Measurements from ENCODE around the gene MLXIP. TPM values are rescaled to one million over a fixed set of nuclear protein-coding genes. Genes with fewer than 3 reads are reported as not detected.
"Not testable (repeated sequence)": the region's sequence is repeated elsewhere in the genome, so short reads cannot be mapped to it uniquely, and the experiment has no call there.

The MLXIP gene
- total RNA-seq, 1 experiment from 2014 or later = 124 TPM

- POLR2A ChIA-PET = interaction anchor here (0.6 kb wide), 1 partner anchor 22 kb away, joined by 4 read pairs; no protein-coding TSS in a partner anchor
- H3K9me3 ChIP-seq (ENCODE audit: control insufficient read depth, insufficient read depth, low read depth, low read length) = no peaks in the 10 kb centered on the region
- ATAC-seq (no peak), DNase-seq (ENCODE audit: low read depth, low spot score) (no peak)
- peaks cover 53% of the 10 kb centered on the region for H3K4me1 ChIP-seq (ENCODE audit: control insufficient read depth, insufficient read depth, low read length)
- no TSS peak for BruUV-seq (replicated peaks)
- intact Hi-C loops (cut with micrococcal nuclease; ENCODE audit: unreplicated experiment) (no loop called here), in situ Hi-C loops (cut with HindIII; ENCODE audit: low pct_unique_long_range_greater_than_20kb, low sequenced_read_pairs) (no loop called here)
- TF ChIP-seq, protein P1, sequence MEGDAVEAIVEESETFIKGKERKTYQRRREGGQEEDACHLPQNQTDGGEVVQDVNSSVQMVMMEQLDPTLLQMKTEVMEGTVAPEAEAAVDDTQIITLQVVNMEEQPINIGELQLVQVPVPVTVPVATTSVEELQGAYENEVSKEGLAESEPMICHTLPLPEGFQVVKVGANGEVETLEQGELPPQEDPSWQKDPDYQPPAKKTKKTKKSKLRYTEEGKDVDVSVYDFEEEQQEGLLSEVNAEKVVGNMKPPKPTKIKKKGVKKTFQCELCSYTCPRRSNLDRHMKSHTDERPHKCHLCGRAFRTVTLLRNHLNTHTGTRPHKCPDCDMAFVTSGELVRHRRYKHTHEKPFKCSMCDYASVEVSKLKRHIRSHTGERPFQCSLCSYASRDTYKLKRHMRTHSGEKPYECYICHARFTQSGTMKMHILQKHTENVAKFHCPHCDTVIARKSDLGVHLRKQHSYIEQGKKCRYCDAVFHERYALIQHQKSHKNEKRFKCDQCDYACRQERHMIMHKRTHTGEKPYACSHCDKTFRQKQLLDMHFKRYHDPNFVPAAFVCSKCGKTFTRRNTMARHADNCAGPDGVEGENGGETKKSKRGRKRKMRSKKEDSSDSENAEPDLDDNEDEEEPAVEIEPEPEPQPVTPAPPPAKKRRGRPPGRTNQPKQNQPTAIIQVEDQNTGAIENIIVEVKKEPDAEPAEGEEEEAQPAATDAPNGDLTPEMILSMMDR (IDR thresholded peaks at IDR 0.05) = no peak
- no peak for TF ChIP-seq SIN3A (IDR thresholded peaks at IDR 0.05; ENCODE audit: borderline replicate concordance, insufficient read depth, low read depth, low read length)
- no peak overlapping the region for H3K4me3 ChIP-seq (ENCODE audit: low read depth in 2 of 2, low read length in 2 of 2)
- CTCF ChIA-PET = no interaction called here
- H3K27me3 ChIP-seq (ENCODE audit: control insufficient read depth, insufficient read depth, low read length) = no peaks in the 10 kb centered on the region
- H3K36me3 ChIP-seq (ENCODE audit: control insufficient read depth, insufficient read depth, low read length) = no peaks in the 10 kb centered on the region
- H3K27ac ChIP-seq (ENCODE audit: low read length) = peak overlapping the region; percentile 53; the same call in 1 of the 2 replicates
Measured at GRCh38 chr12:122117979-122118378, 39.4 kb downstream of the MLXIP start.

DNA sequence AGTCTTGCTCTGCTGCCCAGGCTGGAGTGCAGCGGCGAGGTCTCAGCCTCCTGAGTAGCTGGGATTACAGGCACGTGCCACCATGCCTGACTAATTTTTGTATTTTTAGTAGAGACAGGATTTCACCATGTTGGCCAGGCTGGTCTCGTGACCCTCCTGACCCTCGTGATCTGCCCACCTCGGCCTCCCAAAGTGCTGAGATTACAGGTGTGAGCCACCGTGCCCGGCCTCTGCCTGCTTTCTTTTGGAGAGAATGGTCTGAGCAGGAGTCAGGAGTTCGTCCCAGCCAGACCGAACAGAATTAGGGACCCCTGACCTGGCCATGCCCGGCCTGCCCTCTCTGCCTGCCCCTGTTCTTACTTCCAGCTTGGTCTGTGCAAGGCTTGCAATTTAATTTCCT lies 42.8 kb downstream of the MLXIP start:
- peak overlapping the region; percentile 87 for H3K27ac ChIP-seq (ENCODE audit: low read length)
- ATAC-seq; H3K9me3 ChIP-seq (ENCODE audit: control insufficient read depth, insufficient read depth, low read depth, low read length); intact Hi-C loops (cut with micrococcal nuclease; ENCODE audit: unreplicated experiment); in situ Hi-C loops (cut with HindIII; ENCODE audit: low pct_unique_long_range_greater_than_20kb, low sequenced_read_pairs); H3K4me3 ChIP-seq (ENCODE audit: low read depth in 2 of 2, low read length in 2 of 2); CTCF ChIA-PET; H3K36me3 ChIP-seq (ENCODE audit: control insufficient read depth, insufficient read depth, low read length); H3K27me3 ChIP-seq (ENCODE audit: control insufficient read depth, insufficient read depth, low read length); DNase-seq (ENCODE audit: low read depth, low spot score); BruUV-seq (replicated peaks); POLR2A ChIA-PET: not testable (repeated sequence)
- H3K4me1 ChIP-seq (ENCODE audit: control insufficient read depth, insufficient read depth, low read length) = peaks cover 69% of the 10 kb centered on the region

DNA sequence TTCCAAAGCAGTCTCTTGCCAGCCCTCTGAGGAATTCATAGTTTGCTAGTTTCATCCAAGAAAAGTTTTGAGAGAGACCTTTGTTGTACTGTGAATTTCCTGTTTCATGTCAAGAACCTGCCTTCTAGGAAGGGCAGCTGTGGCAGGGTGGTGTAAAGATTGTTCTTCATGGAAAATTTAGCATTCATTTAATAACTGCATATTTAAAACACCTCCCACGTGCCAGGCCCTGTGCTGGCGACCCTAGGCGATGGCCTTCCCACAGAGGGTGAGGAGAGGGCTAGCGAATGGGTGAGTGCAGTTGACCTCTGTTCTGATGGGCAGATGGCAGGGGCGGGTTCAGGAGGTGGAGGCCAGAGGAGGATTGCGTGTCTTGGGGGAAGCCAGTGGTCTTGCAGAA lies 43.2 kb downstream of the MLXIP start:
- Histone ChIP-seq H3K4me3 (ENCODE audit: low read depth in 2 of 2, low read length in 2 of 2) (no peak overlapping the region), H3K27ac (ENCODE audit: low read length) (peak overlapping the region; percentile 87), H3K27me3 (ENCODE audit: control insufficient read depth, insufficient read depth, low read length) (no peaks in the 10 kb centered on the region), H3K36me3 (ENCODE audit: control insufficient read depth, insufficient read depth, low read length) (no peaks in the 10 kb centered on the region), H3K9me3 (ENCODE audit: control insufficient read depth, insufficient read depth, low read depth, low read length) (no peaks in the 10 kb centered on the region), H3K4me1 (ENCODE audit: control insufficient read depth, insufficient read depth, low read length) (peaks cover 69% of the 10 kb centered on the region)
- ATAC-seq (no peak), DNase-seq (ENCODE audit: low read depth, low spot score) (no peak)
- intact Hi-C loops (cut with micrococcal nuclease; ENCODE audit: unreplicated experiment) (loop anchor here (2.0 kb wide), 1 partner anchor 67 kb away; no protein-coding TSS in a partner anchor), in situ Hi-C loops (cut with HindIII; ENCODE audit: low pct_unique_long_range_greater_than_20kb, low sequenced_read_pairs) (no loop called here)
- ChIA-PET CTCF (interaction anchor here (0.7 to 0.9 kb wide), 2 partner anchors 39 to 203 kb away, joined by 3 to 4 read pairs; partner anchors contain the start of gene CFAP251), POLR2A (no interaction called here)
- no TSS peak for BruUV-seq (replicated peaks)
- TF ChIP-seq, protein P1 (IDR thresholded peaks at IDR 0.05) = no peak
- TF ChIP-seq, protein P2, sequence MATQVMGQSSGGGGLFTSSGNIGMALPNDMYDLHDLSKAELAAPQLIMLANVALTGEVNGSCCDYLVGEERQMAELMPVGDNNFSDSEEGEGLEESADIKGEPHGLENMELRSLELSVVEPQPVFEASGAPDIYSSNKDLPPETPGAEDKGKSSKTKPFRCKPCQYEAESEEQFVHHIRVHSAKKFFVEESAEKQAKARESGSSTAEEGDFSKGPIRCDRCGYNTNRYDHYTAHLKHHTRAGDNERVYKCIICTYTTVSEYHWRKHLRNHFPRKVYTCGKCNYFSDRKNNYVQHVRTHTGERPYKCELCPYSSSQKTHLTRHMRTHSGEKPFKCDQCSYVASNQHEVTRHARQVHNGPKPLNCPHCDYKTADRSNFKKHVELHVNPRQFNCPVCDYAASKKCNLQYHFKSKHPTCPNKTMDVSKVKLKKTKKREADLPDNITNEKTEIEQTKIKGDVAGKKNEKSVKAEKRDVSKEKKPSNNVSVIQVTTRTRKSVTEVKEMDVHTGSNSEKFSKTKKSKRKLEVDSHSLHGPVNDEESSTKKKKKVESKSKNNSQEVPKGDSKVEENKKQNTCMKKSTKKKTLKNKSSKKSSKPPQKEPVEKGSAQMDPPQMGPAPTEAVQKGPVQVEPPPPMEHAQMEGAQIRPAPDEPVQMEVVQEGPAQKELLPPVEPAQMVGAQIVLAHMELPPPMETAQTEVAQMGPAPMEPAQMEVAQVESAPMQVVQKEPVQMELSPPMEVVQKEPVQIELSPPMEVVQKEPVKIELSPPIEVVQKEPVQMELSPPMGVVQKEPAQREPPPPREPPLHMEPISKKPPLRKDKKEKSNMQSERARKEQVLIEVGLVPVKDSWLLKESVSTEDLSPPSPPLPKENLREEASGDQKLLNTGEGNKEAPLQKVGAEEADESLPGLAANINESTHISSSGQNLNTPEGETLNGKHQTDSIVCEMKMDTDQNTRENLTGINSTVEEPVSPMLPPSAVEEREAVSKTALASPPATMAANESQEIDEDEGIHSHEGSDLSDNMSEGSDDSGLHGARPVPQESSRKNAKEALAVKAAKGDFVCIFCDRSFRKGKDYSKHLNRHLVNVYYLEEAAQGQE (IDR thresholded peaks at IDR 0.05; ENCODE audit: insufficient read depth in 1 of 2, low read depth in 2 of 2, low read length in 1 of 2) = no peak
- TF ChIP-seq SIN3A (IDR thresholded peaks at IDR 0.05; ENCODE audit: borderline replicate concordance, insufficient read depth, low read depth, low read length) (no peak), TCF7L2 (IDR thresholded peaks at IDR 0.05; ENCODE audit: low read depth, low read length) (no peak), POLR2AphosphoS5 (IDR thresholded peaks at IDR 0.05; ENCODE audit: low read depth, low read length) (no peak)

Measured in Panc1 (cell line).